HG02981 (cell line): Measurements from ENCODE around the gene TSPAN15.

Source experiments
- ATAC-seq: cut with Tn5 transposase; IDR thresholded peaks from one replicate; pipeline ENCODE4 v1.9.1; 2021; ENCODE audit warnings: mild to moderate bottlenecking, moderate library complexity; ENCODE audit not compliant: unreplicated experiment

Gene TSPAN15

DNA sequence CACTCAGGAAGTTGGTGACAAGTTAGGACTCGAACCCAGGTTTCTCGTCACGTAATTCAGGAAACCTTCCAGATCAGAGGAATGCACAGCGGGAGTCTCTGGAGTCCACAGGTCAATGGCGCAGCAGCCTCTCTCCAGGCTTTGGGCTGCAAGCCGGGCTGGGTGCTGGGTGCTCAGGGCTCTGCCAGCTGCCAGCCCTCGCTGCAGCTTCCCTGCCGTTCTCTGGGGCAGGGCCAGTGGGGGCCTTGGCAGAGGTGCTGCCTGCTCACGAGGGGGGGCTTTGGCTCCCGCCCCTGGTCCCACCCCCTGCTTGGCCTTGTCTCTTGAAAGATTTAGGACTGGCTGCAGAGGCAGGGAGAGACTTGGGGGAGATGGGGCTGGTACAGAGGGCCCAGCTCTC is 34.6 kb upstream of the TSPAN15 start, which contains the start of gene TACR2:
Gene TACR2 (minus strand): TSS at position 224 of the 400 bp plus-strand sequence. CDS start 595 bp downstream, outside the sequence.
- ATAC-seq: no peak

DNA sequence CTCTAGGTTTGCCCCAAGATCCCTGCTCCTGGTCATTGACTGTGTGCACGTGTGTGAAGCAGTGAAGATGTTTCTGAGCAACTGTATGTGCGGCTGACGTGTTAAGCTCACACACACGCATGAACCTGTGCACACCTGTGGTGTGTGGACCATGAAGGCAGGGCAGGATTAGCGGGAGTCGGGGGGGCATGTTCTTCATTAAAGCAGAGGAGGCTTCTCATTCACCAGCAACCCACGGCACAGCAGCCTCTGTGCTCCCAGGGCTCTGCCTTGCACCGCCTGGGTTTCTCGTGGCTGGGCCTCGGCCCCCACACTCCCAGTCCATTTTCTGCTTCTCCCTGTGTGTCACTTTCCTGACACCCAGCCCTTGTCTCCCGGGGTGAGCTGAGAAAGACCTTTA is 33.7 kb upstream of the TSPAN15 start:
- ATAC-seq: no peak

DNA sequence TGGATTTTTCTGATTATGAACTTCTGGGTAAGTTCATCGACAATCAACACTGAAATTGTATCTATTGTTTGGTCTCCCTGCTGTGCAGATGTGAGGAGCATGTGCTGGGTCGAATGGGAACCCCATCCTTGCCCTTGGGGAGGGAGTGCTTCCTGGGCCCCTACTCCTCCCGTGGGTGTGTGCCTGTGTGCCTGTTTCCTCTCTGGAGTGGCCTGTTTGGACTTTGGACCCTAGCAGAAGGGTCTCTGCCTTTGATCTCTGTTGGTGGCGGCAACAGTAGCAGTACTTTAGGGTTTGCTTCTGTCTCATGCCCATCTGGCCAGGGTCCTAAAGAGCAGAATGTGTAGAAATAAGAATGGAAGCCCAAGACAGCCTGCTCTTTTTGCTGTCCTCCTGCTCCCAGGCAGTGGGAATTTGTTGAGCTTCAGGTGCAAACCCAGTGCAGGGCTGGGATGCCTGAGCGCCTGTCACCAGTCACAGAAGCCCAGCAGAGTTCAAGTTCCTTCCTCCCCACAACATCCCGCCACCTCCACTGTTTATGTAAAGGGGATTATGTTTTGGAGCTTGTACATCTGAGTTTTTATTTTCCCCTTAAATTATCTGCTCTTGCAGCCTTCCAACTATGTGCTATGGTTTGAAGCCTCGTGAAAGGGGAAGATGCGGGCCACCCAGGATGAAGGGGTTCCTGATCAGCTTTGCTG is 33.1 kb upstream of the TSPAN15 start:
- ATAC-seq: no peak

DNA sequence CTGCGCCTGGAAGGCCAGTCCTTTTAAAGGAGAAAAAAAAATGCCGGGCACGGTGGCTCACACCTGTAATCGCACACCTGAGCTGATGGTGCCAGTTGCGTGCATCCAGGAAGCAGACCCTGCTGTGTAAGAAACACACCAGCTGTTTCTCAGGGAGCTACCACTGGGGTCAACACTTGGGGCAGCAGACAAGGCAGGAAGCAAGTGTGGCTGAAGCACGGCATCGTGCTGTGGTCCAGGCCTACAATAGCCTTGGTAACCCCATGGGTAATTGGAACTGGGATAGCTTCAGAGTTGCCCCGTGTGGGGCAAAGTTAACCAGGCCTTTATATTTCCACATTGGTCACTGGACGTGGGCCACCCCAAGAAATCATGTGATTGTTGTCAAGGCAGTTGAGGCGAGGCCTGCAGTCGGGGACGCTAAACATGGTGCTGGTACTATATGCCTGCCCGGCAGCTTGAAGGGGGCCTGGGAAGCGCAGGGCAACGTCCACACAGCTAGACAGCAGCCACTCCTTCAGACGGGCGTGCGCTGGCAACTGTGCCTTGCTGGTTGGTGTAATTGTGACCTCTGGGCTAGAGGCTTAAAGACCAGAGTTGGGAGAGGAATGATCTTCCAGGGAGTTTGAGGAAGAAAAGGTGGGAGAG is 32.0 kb upstream of the TSPAN15 start:
- ATAC-seq: no peak

DNA sequence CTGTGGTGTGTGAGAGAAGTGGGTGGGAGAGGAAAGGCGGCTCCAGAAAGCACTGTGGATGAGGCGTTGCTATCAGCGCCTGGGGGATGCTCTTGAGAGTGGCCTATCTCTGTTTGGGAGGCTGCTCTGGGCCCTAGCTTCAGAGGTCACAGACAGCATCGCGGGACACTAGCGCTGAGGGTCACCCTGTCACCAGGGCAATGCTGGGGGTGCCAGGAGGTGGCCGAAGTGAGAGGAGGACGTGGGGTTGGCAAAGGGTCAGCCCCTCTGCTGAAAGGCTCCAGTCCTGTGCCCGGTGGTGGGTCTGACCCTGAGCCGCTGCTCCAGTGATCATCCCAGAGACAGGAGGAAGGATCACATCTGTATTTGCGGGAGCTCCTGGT is 31.5 kb upstream of the TSPAN15 start:
- no peak for ATAC-seq

DNA sequence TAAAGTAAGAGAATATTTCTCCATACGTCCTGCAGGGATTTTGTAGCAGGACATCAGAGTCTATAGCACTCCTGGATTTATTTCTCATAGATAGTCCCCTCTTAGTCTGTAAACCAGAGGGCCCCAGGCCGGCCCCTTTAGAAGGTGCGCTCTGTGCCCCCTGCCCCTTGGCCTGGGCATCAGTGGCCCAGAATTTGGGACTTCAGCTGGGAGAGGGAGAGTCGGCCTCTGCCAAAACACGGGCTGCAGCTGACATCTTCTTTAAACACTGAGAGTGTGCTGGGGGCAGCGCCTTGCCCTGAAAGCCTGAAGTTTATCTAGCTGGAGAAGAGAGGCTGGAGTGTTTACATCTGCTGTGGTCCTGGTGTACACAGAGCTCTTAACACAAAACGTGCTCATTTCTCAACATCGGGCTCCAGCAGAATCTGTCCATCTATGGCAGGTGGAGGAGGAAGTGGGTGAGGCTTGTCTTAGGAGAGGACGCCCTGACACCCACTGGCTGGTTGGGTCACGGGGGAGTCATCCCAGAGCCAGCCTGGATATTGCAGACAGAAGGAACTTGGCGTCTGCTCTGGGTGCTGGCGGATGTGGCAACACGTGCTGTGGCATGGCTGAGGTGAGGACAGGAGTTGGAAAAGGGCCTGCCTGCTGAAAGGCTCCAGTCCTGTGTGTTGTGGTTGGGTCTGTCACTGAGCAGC is 29.5 kb upstream of the TSPAN15 start:
- no peak for ATAC-seq

DNA sequence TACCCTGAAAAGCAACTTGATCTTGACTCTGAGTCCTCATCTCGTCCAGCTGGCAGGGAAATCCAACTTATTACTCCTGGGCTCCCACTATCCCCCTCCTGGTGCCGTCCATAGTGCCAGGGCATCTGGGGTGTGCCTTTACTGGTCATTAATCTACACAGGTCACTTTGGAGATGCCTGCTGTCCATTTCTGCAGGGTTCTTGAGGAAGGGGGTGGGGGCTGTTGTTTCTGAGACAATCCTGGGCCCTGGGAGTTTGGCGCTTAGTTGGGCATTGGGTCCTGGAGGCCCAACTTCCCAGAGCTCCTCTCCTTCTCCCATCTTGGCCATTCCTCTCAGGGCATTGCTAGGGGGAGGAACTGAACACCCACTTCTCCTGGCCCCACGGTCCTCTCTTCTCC is 28.6 kb upstream of the TSPAN15 start:
- ATAC-seq: no peak

DNA sequence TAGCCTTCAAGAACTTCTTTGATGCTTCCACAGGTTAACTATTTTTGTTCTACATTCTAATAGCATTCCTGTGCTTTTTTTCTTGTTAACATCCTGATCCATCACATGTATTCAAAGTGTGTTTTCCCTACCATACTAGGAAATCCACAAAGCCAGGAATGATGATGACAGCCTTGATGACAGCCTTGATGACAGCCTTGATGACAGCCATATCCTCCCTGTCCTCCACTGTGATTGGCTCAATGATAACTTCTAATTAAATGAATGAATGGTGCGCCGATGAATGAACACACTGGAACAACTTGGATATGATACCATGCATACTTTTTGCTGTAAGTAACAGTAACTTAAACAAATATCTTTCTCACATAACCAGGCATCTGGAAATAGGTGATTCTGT is 26.2 kb upstream of the TSPAN15 start:
- no peak for ATAC-seq

DNA sequence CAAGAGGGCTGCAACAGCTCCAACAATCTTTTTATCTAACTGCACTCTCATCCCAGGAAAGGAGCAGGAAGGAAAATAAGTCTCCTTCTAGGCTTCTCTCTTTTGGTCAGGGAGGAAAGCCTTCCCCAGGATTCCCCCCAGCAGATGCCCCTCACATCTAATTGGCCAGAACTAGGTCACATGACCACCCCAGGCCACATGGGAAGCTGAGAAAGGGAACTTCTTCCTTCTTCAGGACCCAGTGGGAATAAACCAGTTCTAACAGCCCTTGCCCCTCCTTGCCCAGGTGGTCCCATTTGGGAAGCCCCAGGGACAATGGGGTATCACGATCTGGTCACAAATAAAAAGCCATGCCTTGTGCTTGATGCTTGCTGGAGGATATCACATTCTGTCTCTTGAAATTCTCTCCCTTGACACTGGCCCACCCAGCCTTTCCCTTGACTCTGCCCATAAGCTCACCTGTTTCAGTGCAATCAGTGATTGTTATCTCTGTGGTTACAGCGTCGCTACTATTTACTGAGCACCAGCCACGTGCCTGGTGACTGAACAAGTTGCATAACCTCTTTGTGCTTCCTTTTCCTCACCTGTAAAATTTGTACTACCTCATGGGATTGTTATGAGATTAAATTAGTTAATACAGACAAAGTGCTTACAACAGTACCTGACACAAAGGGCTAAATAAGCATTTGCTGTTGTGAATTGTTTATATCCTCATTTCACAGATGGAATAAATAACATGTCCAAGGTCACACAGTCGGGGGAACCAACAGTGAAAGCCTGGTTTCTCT is 25.6 kb upstream of the TSPAN15 start:
- no peak for ATAC-seq

DNA sequence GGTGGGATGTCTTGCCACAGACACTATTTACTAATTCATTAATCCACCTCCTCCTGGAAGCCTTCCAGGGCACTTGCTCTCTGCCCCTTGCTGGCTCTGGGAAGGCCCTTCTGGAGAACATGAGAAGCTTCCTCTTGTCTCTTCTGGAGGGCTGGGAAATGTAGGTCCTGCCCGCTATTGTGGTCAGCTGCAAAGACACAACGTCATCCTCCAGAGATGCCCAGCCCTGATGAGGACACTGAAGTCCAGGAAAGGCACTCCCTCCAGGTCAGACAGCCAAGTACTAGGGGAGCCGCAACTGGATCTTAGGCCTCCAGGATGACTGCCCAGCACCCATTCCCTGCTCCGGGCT is 24.9 kb upstream of the TSPAN15 start:
- no peak for ATAC-seq

DNA sequence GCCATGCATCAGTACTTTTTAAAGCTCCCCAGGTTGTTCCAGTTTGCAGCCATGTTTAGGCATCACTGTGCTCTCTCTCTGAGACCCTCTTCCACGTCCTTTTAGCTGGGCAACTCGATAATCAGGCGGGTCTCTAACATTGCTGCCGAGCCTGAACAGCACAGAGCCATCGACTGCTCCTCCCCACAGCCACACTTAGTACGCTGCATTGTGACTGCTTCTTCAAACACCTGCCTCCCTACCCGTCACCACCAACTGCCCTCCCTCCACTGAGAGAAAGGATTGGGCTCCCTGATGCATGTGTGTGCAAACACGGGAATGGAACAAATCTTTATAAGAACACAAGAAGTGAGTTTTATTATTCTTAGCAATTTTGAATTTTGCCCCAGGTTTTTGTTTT is 23.1 kb upstream of the TSPAN15 start:
- no peak for ATAC-seq

DNA sequence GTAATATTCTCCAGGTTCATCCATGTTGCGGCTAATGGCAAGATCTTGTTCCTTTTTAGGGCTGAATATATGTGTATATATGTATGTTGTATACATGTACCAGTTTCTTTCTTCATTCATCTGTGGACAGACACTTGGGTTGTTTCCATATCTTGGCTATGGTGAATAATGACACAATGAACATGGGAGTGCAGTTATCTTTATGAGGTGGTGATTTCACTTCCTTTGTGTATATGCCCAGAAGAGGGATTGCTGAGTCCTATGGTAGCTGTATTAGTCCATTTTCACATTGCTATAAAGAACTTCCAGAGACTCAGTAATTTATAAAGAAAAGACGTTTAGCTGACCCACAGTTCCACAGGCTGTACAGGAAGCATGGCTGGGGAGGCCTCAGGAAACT is 17.1 kb upstream of the TSPAN15 start:
- ATAC-seq: no peak

DNA sequence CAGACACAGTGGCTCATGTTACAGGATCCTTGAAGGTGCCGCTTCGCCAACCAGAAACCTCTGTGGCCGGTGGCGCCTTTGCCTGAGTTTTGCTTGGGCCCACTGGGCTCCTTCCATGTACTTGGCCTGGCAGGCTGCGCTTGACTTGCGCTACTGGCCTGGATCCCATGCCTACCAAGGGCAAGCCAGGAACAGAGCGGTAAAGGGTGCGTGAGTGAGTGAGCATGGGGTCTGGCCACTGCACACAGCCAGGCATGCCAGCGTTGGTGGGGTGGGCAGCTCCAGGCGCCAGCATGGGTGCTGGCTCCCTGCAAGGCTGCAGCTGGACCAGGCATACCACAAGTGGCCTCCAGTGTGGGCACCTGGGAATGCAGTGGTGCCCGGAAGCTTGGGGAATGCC is 16.3 kb upstream of the TSPAN15 start:
- ATAC-seq: no peak

DNA sequence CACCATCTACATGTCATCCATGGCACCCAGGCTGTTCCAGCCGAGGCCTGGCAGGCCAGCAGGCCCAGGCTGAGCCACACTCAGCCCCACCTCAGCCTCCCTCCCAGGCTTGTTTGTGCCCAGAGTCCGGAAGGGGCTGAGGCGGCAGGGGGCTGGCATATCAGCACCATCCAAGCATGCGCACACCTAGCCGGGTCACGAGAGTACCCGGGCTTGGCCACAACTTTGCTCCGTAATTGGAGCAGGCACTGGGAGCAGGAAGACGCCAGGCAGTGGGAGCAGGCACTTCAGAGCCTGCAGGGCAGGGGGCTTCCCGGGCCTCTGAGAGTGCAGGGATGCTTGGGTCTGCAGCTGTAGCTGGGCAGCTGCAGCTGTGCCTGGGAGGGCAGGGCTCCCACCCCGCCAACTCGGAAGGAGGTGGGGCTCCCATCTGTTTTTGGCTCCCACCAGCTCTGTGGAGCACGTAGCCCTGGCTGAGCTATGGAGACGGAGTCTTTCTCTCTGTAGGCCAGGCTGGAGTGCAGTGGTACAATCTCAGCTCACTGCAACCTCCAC is 15.2 kb upstream of the TSPAN15 start:
- no peak for ATAC-seq

DNA sequence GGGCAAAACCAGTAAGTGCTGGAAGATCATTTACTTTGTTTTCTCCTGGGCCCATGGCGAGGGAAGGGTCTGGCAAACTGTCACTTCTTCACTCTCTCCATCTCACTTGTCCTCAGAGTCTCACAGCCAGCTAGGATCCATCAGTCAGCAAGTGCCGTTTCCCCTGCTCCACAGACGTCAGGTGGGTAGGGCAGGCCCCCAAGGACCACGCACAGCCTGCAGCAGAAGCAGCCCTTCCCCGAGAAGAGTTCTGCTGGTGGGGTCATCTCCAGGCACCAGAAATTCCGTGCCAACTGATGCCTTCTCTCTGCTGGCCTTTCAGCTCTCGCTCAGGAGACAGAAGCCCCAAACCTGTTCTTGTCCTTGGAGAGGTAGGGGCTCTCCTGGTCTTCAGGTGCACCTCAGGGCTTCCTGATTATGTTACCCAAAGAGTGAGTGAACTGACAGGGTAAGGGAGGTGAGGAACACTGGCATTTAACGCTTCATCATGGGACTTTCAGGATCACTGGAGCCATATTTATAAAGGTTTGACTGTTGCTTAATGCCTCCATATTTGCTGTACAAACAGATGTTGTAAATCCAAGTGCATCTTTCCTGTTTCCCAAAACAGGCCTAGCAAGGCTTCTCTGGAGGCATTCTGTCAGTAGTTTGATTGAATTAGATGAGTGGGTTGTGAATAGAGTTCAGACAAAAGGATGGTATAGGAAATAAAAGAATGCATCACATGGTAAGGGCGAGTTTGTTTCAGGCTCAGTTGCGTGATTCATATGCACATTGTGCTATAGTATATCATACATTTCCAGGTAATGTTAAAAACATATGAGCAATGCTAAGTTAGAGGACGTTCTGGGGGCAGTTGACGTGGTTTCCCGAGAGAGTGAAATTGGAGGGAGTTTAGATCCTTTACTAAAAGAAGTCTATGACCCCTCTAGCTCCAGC is 13.7 kb upstream of the TSPAN15 start:
- ATAC-seq: no peak

DNA sequence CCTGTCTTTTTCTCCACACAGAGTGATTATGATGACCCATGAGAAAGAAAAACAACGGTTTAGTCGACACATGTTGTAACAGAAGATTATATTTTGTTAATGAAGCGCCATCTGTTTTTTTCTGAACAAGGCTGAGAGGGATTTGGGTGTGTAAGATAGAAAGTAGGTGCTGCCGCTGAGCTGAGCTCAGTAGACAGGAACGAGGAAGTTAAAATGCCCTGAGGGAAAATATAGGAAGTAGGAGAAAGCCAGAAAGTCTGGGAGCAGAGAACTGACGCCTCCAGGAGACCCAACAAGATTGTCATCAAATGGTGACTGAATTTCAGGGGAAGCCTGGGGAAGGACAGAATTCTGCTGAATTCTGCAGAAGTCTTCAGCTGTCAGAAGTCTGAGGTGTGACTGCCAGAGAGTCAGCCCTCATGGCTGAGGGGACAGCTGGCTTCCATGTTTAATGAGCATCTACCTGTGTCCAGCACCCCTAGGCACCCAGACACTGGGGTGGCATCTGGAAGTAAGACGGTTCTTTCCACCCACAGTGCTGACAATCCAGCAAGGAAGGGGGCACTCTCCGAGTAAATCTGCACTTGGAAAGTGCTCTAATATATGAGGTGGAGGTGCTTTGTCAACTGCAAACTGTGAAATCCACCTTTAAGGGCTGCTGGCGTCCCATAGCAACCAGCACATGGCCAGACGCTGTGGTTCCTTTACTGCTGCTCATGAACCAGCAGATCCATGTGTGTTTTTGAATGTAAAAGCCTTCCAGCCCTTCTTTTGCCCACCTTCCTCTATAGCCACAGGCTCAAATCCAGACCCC is 12.5 kb upstream of the TSPAN15 start:
- ATAC-seq: no peak

DNA sequence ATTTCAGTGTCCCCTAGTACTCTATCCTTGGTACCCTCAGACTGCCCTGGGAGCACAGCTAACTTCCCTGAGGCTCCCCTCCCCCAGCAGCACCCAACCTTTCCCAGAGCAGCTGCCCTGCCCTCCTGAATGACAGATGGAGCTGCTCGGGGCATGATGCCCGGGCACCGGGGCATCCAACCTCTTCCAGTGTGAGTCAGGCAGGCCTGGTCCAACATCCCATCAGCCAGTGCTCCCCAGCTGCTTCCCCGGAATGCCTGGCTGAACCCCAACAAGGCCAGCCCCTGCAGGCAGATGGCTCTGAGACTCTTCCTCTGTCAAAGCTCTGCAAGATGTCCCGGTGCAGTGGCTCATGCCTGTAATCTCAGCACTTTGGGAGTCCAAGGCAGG is 11.9 kb upstream of the TSPAN15 start:
- no peak for ATAC-seq

DNA sequence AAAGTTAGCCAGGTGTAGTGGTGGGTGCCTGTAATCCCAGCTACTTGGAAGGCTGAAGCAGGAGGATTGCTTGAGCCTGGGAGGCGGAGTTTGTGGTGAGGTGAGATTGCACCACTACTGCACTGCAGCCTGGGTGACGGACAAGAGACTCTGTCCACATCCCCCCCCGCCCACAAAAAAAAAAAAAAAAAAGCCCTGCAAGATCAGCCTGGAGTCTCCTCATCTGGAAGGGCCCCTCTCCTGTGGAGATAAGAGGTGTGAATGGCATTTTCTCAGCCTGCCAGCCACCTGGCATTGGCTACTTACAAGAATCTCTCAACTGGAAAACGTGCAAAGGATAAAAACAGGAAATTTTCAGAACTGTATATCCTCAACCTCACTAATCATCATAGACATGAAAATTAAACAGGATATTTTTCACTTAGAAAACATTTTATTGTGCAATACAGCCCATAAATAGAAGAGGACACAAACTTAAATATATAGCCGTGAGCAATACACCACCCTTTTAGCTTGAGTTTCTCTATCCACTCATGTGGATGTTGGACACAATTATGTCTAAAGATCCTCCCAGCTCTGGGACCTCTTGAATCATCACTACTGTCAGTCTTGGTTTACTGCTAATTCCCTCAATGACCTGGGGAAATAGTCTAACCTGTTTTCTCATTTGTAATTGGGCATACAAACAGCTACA is 11.3 kb upstream of the TSPAN15 start:
- ATAC-seq: no peak

DNA sequence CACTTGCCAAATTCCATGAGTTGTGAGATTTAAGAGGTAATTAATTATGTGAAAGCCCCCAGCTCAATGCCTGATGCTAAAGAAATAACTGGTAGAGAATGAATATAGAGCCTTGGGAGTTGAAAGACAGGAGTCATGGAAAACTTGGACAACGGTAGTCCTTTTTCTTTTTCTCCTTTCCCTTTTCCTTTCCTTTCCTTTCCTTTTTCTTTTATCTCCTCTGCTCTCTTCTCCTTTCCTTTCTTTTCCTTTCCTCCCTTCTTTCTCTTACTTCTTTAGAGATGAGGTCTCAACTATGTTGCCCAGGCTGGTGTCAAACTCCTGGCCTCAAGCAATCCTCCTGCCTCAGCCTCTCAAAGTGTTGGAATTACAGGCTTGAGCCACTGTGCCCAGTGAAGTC is 7.9 kb upstream of the TSPAN15 start:
- no peak for ATAC-seq
